Dermis microvascular lymphatic vessel endothelial cell (primary cell): ENCODE data around the gene NMB. TPM values are rescaled to one million over a fixed set of nuclear protein-coding genes. Genes with fewer than 3 reads are reported as not detected.
"Not testable (repeated sequence)": the region's sequence is repeated elsewhere in the genome, so short reads cannot be mapped to it uniquely, and the experiment has no call there.

ENCODE experiments used
- DNase-seq, 2 donors: peaks; one replicate each; pipeline versions ENCODE4 v3.0.0 to v3.0.0-alpha.2; 2010; ENCODE audit warnings: low read depth in 2 of 2
- total RNA-seq: library from RNA; depleted of rRNA; stranded (reverse); fragments of >200 nt; gene quantifications from 2 replicates; pipeline ENCODE4 v1.2.1, GENCODE V29; 2014

The NMB gene, protein sequence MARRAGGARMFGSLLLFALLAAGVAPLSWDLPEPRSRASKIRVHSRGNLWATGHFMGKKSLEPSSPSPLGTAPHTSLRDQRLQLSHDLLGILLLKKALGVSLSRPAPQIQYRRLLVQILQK
- total RNA-seq: 6.0 and 7.6 TPM in 2 replicates

DNA sequence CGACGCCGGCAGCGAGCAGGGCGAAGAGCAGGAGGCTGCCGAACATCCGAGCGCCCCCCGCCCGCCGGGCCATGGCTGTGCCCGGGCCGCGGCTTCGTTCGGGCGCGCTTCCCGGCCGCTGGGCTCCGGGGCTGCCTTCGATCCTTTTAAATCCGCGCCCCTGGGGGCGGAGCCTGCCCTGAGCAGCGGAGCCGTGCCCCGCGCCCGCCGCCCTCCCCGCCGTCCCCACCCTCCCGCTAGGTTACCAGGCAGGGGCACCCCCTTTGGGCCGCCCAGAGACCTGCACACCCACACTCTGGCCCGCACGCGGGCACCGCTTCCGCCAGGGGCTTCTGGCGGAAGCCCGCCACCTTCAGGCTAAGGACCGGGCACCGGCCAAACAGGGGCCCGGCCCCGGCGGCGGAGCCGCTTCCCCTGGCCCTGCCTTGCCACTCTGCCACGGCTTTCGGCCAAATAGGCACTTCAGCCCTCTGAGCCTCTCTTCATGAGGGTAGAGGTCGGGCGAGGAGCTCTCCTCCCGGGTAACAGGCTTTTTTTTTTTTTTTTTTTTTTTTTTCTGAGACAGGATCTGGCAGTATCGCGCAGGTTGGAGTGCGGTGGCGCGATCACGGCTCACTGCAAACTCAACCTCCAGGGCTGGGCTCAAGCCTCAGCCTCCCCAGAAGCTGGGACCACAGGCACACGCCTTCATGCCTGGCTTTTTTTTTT lies at the start of gene NMB:
Gene NMB (minus strand): TSS at position 120 of the 708 bp plus-strand sequence. CDS start 47 bp downstream, at position 73.
- peak in 1 of 2 donors; percentile 79 for DNase-seq

DNA sequence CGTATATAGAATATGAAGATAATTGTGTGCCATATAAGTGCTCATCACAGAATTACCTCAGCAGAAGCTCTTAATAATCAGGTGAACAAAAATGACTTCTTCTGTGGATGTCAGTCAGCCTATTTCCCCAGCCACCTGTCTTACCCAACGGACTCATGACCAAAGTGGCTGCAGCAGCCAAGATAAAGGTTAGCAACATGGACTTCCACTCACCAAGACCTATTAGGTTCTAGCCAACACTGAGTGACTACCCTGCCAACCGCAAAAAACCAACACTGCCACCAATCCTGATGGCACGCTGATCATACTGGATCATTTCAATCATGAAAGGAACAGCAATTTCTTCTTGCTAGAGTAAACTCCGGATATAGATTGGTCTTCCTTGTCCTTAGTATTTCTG lies 45.8 kb upstream of the NMB start:
- DNase-seq: no peak

DNA sequence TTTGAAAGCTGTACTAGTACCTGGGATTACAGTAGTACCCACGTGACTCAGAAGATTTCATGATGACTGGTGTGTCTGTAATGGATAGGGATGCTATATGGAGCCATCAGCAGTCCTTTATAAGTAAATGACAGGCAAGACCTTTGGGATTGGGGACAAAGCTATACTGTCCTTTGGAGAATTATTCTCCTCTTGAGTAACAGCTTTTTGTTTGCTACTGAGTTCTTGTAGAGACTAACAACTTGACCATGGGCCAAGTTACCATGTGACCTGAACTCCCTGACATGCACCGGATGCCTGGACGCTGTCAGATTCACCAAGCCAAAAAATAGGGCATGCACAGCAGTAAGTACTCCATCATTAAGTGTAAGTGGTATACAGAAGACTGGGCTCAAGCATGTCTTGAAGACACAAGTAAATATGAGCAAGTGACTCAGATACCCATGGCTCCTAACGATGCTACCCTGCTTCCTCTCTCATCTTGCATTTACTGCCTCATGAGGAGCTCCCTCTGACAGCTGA lies 45.0 kb upstream of the NMB start:
- peak; percentile 56 to 74 for DNase-seq

DNA sequence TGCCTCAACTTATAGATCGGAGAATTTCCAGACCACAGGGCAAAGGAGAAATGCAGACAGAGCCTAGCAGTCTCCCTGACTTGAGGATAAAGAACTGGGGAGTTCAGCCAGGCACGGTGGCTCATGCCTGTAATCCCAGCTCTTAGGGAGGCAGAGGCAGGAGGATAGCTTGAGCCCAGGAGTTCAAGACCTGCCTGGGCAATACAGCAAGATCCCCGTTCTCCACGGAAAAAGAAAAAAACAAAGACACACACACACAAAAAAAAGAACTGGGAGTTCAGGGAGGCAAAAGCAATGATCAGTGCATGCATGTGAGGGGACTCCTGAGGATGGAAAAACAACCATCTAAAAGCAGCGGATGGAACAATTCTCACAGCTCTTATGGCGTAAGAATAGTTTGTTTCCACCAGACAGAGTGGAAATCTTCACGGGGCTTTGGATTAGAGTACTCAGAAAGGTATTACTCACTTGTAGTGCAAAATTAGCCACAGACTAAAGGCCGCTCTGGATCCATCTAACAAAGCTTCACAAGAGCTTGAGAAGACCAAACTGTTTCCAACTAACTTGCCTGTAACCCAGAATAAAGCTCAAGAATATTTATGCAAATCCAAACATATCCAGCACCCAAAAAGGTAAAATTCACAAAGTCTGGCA lies 41.7 kb upstream of the NMB start:
- no peak for DNase-seq

DNA sequence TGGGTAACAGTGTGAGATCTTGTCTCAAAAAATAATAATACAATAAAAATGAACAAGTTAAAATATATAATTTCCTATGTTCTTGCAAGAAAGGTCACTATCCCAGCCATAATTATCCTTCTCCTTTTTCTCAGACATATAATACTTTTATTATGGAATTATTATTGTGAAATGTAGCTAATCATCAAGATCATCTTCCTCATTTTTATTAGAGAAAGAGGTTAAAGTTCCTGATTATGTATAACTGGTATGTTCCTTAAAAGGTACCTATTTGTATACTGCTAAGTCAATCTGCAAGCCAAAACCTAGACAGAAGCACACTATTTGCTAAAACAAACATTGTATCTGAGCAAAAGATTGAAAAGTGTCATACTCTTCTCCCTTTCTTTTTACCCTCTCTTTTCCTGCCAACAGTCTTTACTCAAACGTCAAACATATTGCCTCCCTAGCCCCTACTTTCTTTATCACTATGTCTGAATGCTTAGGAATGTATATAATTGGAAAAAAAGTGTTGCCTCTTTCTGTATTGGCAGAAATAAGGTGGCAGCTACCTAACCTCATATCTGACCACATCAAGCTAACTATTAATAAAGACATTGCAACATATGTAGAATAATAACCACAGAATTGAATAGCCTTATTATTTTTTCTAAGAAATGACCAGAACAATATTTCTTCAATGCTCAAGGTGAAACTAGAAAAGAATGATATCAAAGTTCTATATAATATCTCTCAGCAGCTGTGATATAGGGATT lies 39.4 kb upstream of the NMB start:
- DNase-seq: no peak

DNA sequence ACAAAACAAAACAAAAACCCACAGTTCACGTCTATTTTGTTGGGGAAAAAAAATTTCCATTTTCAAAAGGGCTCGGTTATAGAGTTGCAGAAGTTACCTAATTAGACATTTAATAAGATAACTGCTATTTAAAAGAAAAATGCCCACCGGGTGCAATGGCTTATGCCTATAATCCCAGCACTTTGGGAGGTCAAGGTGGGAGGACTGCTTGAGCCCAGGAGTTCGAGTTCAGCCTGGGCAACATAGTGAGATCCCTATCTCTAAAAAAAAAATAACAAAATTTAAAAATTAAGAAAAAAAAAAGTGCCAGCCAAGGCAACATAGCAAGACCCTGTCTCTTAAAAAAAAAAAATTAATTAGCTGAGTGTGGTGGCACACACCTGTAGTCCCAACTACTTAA lies 38.8 kb upstream of the NMB start:
- DNase-seq: no peak

DNA sequence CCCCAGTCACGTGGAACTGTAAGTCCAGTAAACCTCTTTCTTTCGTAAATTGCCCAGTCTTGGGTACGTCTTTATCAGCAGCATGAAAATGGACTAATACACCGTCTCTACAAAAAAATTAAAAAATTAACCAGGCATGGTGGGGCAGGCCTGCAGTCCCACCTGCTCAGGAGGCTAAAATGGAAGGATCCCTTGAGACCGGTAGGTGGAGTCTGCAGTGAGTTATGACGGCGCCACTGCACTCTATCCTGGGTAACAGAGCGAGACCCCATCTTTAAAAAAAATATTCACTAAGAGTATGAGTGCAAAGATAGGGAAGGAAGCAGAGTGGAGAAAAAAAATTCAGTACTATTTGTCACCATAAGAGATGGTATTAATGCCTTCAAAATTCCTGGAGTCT lies 32.3 kb upstream of the NMB start:
- no peak for DNase-seq

DNA sequence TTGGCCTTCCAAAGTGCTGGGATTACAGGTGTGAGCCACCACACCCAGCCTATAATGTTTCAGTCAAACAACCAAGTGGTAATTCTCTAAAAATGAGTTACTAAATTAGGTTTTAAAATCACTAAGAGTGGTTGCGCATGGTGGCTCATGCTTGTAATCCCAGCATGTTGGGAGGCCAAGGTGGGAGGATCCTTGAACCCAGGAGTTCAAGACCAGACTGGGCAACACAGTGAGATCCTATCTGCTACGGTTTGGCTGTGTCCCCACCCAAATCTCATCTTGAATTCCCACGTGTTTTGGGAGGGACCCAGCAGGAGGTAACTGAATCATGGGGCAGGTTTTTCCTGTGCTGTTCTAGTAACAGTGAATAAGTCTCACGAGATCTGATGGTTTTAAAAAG lies 31.9 kb upstream of the NMB start:
- no peak for DNase-seq

DNA sequence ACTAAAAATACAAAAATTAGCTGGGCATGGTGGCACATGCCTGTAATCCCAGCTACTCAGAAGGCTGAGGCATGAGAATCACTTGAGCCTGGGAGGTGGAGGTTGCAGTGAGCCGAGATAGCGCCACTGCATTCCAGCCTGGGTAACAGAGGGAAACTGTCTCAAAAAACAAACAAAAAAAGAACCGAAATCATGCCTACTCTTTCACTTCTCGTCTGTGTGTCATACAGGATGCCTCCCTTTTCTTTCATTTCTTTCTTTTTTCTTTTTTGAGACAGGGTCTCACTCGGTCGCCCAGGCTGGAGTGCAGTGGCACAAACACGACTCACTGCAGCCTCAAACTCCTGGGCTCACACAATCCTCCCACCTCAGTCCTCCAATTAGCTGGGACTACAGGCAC lies 28.4 kb upstream of the NMB start:
- DNase-seq: not testable (repeated sequence)

DNA sequence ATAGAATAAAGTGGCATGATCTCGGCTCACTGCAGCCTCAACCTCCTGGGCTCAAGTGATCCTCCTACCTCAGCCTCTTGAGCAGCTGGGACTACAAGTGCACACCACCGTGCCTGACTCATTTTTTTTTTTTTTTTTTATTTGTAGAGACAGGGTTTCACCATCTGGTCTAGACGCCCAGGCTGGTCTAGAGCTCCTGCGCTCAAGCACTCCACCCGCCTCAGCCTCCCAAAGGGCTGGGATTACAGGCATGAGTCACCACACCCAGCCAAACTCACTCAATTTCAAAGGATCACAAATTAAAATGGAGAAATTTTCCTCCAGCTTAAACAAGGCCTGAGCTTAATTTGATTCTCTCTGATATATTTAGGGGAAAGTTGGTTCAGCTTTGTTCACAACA lies 27.3 kb upstream of the NMB start:
- no peak for DNase-seq

DNA sequence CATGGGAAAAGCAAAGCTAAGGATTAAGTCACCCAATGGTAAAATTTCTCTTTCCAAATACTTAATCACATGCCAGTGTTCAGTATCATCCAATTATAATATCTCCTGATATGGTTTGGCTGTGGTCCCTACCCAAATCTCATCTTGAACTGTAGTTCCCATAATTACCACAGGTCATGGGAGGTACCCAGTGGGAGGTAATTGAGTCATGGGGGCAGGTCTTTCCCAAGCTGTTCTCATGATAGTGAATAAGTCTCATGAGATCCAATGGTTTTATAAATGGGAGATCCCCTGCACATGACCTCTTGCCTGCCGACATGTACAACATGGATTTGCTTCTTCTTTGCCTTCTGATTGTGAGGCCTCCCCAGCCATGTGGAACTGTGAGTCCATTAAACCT lies 26.1 kb upstream of the NMB start:
- no peak for DNase-seq

DNA sequence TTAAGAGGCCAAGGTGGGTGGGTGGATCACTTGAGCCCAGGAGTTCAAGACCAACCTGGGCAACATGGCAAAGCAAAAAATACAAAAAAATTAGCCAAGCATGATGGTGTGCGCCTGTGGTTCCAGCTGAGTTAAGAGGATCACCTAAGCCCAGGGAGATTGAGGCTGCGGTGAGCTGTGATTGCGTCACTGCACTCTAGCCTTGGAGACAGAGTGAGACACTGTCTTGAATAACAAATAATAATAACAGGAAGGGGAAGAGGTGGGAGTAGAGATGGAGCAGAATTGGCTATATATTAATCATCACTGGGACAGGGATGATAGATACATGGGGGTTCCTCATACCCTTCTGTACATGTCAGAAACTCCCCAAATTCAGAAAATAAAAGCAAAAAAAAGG lies 23.8 kb upstream of the NMB start:
- peak in 1 of 2 donors; percentile 64 for DNase-seq

DNA sequence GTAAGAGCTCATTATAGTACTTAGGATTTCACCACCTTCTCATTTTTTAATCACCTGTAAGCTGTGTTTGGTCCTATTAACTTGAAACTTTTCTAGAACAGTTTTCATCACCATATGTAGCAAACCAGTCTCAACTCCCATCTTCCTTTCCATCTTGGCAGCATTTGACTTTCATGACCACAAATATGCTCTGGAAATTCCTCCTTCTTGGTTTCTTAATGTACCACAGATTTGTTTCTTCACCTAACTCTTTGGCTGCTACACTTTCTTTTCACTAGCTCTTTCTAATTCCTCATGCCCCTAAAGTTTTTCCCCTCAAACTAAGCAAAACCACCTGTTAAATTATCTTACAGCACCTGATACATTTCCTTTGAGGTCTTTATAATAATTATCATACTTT lies 13.2 kb upstream of the NMB start:
- no peak for DNase-seq

DNA sequence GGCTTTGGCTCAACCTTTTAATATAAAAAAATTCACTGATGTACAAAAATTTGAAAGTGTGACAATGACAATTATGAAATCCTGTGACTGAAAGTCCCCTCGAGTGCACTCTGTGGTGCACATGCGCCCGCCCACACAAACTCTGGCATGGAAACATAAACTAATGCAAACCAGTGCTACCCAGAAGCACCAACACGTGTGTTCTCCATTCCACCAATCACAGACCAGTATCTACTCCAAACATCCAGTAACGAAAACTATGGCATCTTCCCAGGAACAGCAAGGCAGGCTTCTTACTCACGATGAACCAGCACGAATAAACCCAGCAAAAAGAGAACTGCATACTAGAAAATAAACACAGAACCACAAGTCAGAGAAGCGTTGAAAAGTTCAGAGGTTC lies 11.7 kb upstream of the NMB start:
- DNase-seq: no peak

DNA sequence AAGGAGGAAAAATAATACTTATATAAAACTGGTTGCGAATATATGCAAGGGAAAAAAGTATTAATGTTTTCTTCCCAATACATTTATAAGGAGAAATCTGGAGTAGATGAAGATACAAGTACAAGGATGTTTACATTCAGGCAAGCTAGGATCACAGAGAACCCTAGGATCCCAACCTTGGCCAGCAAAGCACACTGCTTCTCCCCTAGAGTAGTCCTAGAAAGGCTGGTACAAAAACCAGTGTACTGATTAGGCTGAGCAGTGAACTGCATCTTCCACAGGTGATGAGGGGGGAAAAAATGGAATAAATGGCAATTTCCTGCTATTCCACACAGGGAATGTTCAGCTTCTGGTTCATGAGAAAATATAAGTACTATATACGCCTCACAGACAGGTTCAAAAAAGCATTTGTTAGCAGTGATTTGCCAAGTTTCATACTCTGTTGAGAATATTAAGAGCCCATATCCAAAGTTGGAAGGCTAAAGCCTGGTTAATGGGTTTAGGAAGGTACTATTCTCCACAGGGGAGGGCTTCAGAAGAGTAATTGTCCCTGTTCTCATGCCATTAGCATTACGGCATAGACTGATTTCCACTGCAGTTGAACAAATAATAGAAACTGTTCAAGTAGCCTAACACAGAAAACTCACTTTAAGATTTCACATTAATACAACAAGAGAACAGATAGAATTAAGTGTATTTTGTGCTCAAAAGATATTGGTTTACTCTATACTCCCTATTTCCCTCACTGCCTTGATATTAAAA lies 10.4 kb upstream of the NMB start:
- DNase-seq: no peak

DNA sequence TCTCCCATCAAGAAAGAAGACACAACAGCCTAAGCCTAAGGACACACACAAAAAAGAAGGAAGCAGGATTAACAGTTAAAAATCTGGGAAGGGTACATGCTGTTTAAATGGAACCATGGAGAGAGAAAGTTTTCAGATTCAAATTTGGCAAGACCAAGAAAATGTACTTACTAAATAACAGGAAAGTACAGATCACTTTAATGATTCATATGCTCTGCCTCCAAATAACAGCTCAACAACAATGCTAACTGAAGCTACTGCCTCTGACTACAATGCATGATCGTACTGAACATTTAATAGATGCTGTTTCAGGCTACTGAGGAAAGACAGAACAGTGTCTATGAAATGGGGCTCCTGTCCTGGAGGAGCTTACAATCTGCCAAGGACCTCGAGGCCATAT lies 8.4 kb upstream of the NMB start:
- DNase-seq: peak in 1 of 2 donors; percentile 53

DNA sequence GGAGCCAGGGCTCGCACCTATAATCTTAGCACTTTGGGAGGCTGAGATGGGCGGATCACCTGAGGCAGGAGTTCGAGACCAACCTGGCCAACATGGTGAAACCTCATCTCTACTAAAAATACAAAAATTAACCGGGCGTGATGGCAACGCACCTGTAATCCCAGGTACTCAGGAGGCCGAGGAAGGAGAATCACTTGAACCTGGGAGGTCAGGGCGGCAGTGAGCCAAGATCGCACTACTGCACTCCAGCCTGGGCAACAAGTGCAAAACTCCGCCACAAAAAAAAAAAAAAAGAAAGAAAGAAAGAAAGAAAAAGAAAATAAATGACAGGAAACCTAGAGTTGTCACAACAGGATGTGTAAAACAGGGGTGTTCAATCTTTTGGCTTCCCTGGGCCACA lies 3.0 kb upstream of the NMB start:
- DNase-seq: no peak

DNA sequence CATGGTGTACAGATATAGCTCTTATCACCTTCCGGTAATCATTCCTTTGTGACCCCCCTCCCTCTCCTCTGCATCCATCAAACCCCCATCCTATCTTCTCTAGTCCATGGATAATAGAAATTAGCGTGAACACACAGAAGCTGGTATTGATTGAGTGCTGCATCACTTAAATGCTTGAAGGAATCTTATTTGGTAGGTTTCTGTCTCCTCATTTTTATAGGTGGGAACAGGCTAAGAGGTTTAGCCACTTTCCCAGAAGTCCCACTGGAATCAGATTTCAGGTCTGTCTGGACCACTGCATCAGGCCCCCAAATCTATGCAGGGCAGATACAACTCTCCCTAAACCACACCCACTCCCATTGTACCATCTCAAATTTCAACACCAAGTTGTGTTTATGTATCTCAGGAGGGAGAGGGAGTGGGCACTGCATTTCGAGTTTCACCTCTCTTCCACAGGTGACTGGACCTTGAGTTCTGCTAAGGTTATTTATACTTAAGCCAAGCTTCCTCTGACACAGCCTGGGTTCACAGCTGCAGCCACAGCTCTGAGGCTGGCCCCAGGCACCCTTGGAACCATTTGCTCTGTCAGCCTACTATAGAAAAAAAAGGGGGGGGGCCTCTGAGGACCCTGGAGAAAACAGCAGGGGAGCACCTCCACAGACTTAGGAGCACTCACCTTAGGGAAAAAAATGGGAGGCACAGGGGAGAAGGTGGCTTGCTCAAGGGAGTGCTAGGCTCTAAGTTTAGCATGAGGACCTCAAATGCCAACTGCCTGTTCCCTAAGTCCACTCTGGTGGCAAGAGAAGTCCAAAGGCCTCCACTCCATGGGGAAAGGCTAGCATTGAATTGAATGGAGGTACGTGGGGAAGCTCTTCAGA lies 2.1 kb upstream of the NMB start:
- no peak for DNase-seq

DNA sequence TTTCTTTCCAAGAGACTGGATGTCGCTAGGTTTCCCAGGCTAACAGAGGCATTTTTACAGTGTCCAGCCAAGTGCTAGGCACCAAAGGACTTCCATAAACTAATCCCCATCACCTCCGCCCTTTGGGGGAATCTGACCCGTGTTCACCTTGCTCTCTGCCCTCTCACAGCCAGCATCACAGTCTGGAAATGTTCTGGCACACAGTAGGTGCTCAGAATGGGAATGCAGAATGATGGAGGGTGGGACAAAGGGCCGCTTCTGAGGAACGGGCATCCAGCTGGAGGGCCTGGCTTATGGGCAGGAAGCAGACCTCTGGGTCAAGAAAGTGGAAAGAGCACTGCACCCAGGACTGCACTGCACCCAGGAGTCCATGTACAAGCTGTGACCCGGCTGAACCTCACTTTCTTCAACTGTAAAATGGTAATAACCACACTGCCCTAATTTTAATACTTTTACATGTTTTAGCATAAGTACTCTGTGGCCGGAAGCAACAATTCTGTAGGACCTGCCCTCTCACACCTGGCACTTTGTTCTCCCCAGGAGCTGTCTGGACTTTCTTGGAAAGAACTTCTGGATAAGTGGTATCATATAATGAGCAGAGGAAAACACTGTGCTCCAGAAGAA lies 901 bp upstream of the NMB start:
- DNase-seq: no peak

DNA sequence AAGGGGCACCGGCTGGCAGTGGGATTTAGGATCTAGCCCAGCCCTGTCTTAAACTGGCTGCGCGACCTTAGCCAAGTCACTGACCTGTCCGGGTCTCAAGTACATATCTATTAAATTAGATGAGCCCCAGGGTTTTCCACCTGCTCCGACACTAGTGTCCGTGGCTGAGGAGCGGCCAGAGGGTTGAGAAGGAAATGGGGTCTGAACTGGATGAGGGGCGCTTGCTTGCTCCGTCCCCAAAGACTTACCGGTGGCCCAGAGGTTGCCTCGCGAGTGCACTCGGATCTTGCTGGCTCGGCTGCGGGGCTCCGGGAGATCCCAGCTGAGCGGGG lies 285 bp downstream of the NMB start:
- DNase-seq: no peak
